CD4-positive, CD25-positive, alpha-beta regulatory T cell (primary cell): Measurements from ENCODE around the gene STMP1. TPM values are rescaled to one million over a fixed set of nuclear protein-coding genes. Genes with fewer than 3 reads are reported as not detected.
"Not testable (repeated sequence)": the region's sequence is repeated elsewhere in the genome, so short reads cannot be mapped to it uniquely, and the experiment has no call there.

Source experiments
- ATAC-seq, 2 donors: fragments of 150-1000 bp; cut with Tn5 transposase; one replicate each; pipeline ENCODE4 v1.10.0; 2021; ENCODE audit warnings: low read depth in 2 of 2, moderate number of reproducible peaks in 2 of 2, moderate library complexity in 1 of 2
- DNase-seq, 3 donors: peaks; one replicate each; pipeline versions ENCODE4 v3.0.0 to v3.0.0-alpha.2; 2012 to 2022; ENCODE audit warnings: mixed read lengths in 1 of 3
- H3K27ac ChIP-seq: one replicate; pipeline ENCODE4 v1.7.0; 2013; ENCODE audit warnings: mild to moderate bottlenecking, low read length; ENCODE audit not compliant: insufficient read depth, poor library complexity, severe bottlenecking
- H3K27me3 ChIP-seq: one replicate; pipeline ENCODE4 v1.7.0; 2013; ENCODE audit warnings: low read length; ENCODE audit not compliant: control insufficient read depth, insufficient read depth
- H3K36me3 ChIP-seq: one replicate; pipeline ENCODE4 v1.7.0; 2013; ENCODE audit warnings: mild to moderate bottlenecking, low read length, moderate library complexity; ENCODE audit not compliant: control insufficient read depth, insufficient read depth
- H3K4me1 ChIP-seq: 2 replicates; pipeline ENCODE4 v1.7.0; 2013; ENCODE audit warnings: mild to moderate bottlenecking, low read length; ENCODE audit not compliant: insufficient read depth, control insufficient read depth, poor library complexity, severe bottlenecking
- H3K4me3 ChIP-seq: one replicate; pipeline ENCODE4 v1.7.0; 2013; ENCODE audit warnings: low read depth, mild to moderate bottlenecking, low read length, moderate library complexity
- H3K9me3 ChIP-seq, 2 experiments: 1 replicate in 1 of 2; 2 replicates in 1 of 2; pipeline ENCODE4 v1.7.0; 2013; ENCODE audit warnings: low read length in 2 of 2, mild to moderate bottlenecking in 1 of 2, moderate library complexity in 1 of 2; ENCODE audit not compliant: control insufficient read depth in 2 of 2
- H3K27ac Mint-ChIP-seq, 3 donors: one replicate each; pipeline ENCODE4 v1.8.0; 2020 to 2022; ENCODE audit warnings: mild to moderate bottlenecking in 3 of 3, mixed read lengths in 3 of 3, moderate library complexity in 2 of 3
- H3K27me3 Mint-ChIP-seq: one replicate; pipeline ENCODE4 v1.8.0; 2022; ENCODE audit warnings: mild to moderate bottlenecking, mixed read lengths
- H3K36me3 Mint-ChIP-seq: one replicate; pipeline ENCODE4 v1.8.0; 2020; ENCODE audit warnings: mixed read lengths
- H3K4me1 Mint-ChIP-seq, 4 donors: one replicate each; pipeline ENCODE4 v1.8.0; 2020 to 2022; ENCODE audit warnings: mixed read lengths in 4 of 4, mild to moderate bottlenecking in 1 of 4
- H3K4me3 Mint-ChIP-seq, 4 donors: one replicate each; pipeline ENCODE4 v1.8.0; 2020 to 2022; ENCODE audit warnings: mild to moderate bottlenecking in 4 of 4, mixed read lengths in 4 of 4, moderate library complexity in 3 of 4
- H3K9me3 Mint-ChIP-seq, 7 donors: one replicate each; pipeline ENCODE4 v1.8.0; 2020 to 2022; ENCODE audit warnings: mixed read lengths in 7 of 7, mild to moderate bottlenecking in 3 of 7, moderate library complexity in 2 of 7
- polyA plus RNA-seq, 4 donors: library from polyadenylated mRNA; unstranded; fragments of 300-500 nt; fragmentation: Illumina TruSeq; gene quantifications; one replicate each; pipeline ENCODE4 v1.2.3, GENCODE V29; 2021
- total RNA-seq: library from RNA; stranded (reverse); gene quantifications from one replicate; pipeline ENCODE4 v1.2.3, GENCODE V29; 2022

Gene STMP1
- total and polyA plus RNA-seq, 5 donors from 2014 or later: 18.2 to 61.4 (median 53.8) TPM

DNA sequence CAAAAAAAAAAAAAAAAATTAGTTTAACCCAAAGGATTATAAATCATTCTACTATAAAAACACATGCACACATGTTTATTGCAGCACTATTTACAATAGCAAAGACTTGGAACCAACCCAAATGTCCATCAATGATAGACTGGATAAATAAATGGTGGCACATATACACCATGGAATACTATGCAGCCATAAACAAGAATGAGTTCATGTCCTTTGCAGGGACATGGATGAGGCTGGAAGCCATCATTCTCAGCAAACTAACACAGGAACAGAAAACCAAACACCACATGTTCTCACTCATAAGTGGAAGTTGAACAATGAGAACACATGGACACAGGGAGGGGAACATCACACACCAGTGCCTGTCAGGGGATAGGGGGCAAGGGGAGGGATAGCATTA, 22.6 kb upstream of the STMP1 start:
- H3K4me3 ChIP-seq, H3K9me3 Mint-ChIP-seq, ATAC-seq, H3K27ac ChIP-seq, H3K4me1 Mint-ChIP-seq, H3K4me1 ChIP-seq, DNase-seq, H3K4me3 Mint-ChIP-seq, H3K9me3 ChIP-seq, H3K27me3 ChIP-seq, H3K27me3 Mint-ChIP-seq: not testable (repeated sequence)
- H3K36me3 Mint-ChIP-seq: peaks cover 64% of the 10 kb centered on the region
- H3K36me3 ChIP-seq: peaks cover 80% of the 10 kb centered on the region
- H3K27ac Mint-ChIP-seq: peak overlapping the region in 2 of 3 donors; percentile 59 to 79

DNA sequence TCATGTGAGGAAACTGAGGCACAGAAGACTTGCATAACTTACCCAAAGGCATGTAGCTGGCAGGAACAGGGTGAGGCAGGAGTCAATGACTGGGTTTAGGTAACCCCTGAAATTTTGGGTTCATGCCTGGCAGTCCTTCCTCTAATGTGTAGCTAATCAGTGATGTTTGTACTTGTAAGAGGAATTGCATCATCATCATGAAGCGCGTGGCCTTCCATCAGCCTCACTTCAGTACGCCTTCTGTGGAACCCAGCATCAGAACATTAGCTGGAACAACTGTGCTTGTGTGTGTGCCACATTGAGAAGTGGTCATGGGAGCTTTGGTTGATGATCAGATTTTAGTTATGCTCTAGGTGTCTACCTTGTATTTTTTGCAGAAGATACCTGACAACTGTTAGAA, 18.2 kb upstream of the STMP1 start:
- no peaks in the 10 kb centered on the region for H3K9me3 ChIP-seq
- peaks cover 0 to 8% (median 3%) of the 10 kb centered on the region in 4 donors for H3K4me1 Mint-ChIP-seq
- DNase-seq (no peak), ATAC-seq (no peak)
- H3K4me1 ChIP-seq: no peaks in the 10 kb centered on the region
- no peak overlapping the region for H3K27ac ChIP-seq
- H3K9me3 Mint-ChIP-seq: peaks cover 0 to 1% (median 0%) of the 10 kb centered on the region in 7 donors
- peak overlapping the region in 1 of 3 donors; percentile 39 for H3K27ac Mint-ChIP-seq
- H3K36me3 Mint-ChIP-seq: peaks cover 43% of the 10 kb centered on the region
- H3K27me3 Mint-ChIP-seq: no peaks in the 10 kb centered on the region
- peaks cover 81% of the 10 kb centered on the region for H3K36me3 ChIP-seq
- H3K4me3 ChIP-seq: no peak overlapping the region
- H3K4me3 Mint-ChIP-seq: no peak overlapping the region
- H3K27me3 ChIP-seq: no peaks in the 10 kb centered on the region

DNA sequence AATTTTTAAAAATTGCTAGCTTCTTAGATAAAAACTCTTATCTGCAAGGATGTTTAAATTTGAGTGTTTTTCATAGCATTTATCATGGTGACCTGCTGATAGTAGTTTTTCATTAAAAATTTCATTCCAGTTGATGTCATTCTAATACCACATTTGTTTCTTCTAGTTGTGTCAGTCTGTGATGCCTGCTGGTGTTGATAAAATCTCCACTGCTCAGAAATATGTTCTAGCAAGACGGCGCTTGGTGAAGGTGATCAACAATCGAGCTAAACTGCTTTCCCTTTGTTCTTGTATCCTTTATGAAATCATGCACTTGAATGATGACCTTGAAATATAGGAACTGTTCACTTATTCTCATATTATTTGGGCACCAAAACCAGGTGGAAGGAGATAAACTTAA, 17.6 kb upstream of the STMP1 start:
- ATAC-seq: no peak
- Histone ChIP-seq H3K4me1 (no peaks in the 10 kb centered on the region), H3K36me3 (peaks cover 78% of the 10 kb centered on the region), H3K27me3 (no peaks in the 10 kb centered on the region), H3K27ac (no peak overlapping the region), H3K9me3 (no peaks in the 10 kb centered on the region), H3K4me3 (no peak overlapping the region)
- no peaks in the 10 kb centered on the region for H3K27me3 Mint-ChIP-seq
- peaks cover 39% of the 10 kb centered on the region for H3K36me3 Mint-ChIP-seq
- H3K4me3 Mint-ChIP-seq: no peak overlapping the region
- H3K27ac Mint-ChIP-seq: peak overlapping the region in 1 of 3 donors; percentile 39
- no peak for DNase-seq
- peaks cover 0 to 1% (median 0%) of the 10 kb centered on the region in 7 donors for H3K9me3 Mint-ChIP-seq
- peaks cover 0 to 8% (median 3%) of the 10 kb centered on the region in 4 donors for H3K4me1 Mint-ChIP-seq

DNA sequence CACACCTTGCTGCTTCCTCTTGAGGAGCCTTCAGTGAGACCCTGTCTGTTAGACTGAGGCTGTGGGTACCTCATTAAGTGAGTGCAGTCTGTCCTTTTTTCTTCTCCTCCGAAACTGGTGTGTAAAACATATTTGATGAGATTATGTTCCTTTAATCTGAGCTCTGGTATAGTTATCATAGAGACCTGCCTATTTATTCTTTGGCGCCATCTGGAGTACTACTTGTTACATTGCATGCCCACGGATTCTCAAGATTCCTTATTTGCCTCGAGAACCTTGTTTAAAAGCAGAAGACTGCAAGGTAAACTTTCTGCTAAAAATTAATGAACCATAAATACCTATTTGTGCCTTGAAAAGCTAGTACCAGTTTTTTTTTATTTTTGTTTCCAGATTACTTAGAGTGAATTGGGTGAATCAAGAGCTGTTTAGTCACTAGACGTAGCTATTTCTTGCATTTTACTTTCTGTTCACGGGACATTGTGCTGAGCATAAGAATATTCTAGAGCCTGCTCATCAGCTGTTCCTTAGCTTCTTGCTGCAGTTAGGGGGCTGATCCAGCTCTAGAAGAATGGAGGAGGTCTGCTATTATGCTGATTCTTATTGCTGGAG, 16.9 kb upstream of the STMP1 start:
- H3K27ac Mint-ChIP-seq: no peak overlapping the region
- DNase-seq (peak in 2 of 3 donors; percentile 46 to 67), ATAC-seq (peak; percentile 58 to 66)
- Histone ChIP-seq H3K27me3 (no peaks in the 10 kb centered on the region), H3K36me3 (peaks cover 71% of the 10 kb centered on the region), H3K4me1 (no peaks in the 10 kb centered on the region), H3K9me3 (no peaks in the 10 kb centered on the region), H3K27ac (no peak overlapping the region), H3K4me3 (no peak overlapping the region)
- H3K4me3 Mint-ChIP-seq: no peak overlapping the region
- peaks cover 0 to 8% (median 3%) of the 10 kb centered on the region in 4 donors for H3K4me1 Mint-ChIP-seq
- H3K36me3 Mint-ChIP-seq: peaks cover 37% of the 10 kb centered on the region
- H3K27me3 Mint-ChIP-seq: no peaks in the 10 kb centered on the region
- H3K9me3 Mint-ChIP-seq: peaks cover 0 to 1% (median 0%) of the 10 kb centered on the region in 7 donors

DNA sequence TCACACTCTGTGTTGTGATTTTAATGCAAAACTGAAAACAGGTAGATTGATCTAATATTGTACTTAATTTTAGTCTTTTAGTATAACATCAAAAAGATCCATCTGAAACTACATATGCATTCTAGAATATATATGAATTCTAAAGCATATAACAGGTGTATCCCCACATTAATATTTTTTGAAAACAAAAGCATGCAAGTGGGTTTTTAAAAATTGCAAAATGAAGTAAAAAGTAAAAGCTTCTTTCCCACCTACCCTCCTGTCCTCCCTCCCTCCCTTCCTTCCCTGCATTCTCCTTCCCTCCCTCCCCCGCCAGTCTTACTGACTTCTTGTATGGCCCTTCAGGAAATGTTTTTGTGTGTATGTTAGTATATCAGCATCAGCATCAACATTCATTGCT, 14.6 kb upstream of the STMP1 start:
- ATAC-seq (no peak), DNase-seq (no peak)
- H3K9me3 Mint-ChIP-seq: peaks cover 0 to 1% (median 0%) of the 10 kb centered on the region in 7 donors
- no peaks in the 10 kb centered on the region for H3K9me3 ChIP-seq
- H3K36me3 Mint-ChIP-seq: peaks cover 30% of the 10 kb centered on the region
- H3K4me1 Mint-ChIP-seq: peaks cover 0 to 8% (median 3%) of the 10 kb centered on the region in 4 donors
- H3K27ac Mint-ChIP-seq: no peak overlapping the region
- H3K4me3 Mint-ChIP-seq: no peak overlapping the region
- no peaks in the 10 kb centered on the region for H3K4me1 ChIP-seq
- H3K27ac ChIP-seq: no peak overlapping the region
- H3K36me3 ChIP-seq: peaks cover 54% of the 10 kb centered on the region
- no peaks in the 10 kb centered on the region for H3K27me3 Mint-ChIP-seq
- no peak overlapping the region for H3K4me3 ChIP-seq
- H3K27me3 ChIP-seq: no peaks in the 10 kb centered on the region

DNA sequence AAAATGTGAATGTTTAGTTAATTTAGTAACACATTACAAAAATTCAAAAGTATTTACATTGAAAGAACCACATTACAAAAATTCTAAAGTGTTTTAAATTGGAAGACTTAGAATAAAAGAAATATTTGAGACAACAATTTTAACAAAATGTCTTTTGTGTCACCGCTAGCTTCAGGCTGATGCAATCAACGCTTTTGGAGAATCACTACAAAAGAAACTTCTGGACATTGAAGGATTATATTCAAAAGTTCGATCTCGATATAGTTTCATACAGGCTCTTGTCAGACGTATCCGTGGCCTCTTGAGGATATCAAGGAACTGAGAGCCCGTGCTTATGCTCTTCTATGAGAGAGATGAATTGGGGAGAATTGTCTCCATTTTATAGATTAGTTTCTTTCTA, 14.1 kb upstream of the STMP1 start:
- Histone ChIP-seq H3K4me3 (no peak overlapping the region), H3K27me3 (no peaks in the 10 kb centered on the region), H3K36me3 (peaks cover 49% of the 10 kb centered on the region), H3K4me1 (no peaks in the 10 kb centered on the region), H3K9me3 (no peaks in the 10 kb centered on the region), H3K27ac (no peak overlapping the region)
- peaks cover 30% of the 10 kb centered on the region for H3K36me3 Mint-ChIP-seq
- H3K27me3 Mint-ChIP-seq: no peaks in the 10 kb centered on the region
- H3K4me1 Mint-ChIP-seq: peaks cover 0 to 8% (median 3%) of the 10 kb centered on the region in 4 donors
- no peak overlapping the region for H3K4me3 Mint-ChIP-seq
- H3K27ac Mint-ChIP-seq: no peak overlapping the region
- no peak for ATAC-seq
- peaks cover 0 to 1% (median 0%) of the 10 kb centered on the region in 7 donors for H3K9me3 Mint-ChIP-seq
- no peak for DNase-seq

DNA sequence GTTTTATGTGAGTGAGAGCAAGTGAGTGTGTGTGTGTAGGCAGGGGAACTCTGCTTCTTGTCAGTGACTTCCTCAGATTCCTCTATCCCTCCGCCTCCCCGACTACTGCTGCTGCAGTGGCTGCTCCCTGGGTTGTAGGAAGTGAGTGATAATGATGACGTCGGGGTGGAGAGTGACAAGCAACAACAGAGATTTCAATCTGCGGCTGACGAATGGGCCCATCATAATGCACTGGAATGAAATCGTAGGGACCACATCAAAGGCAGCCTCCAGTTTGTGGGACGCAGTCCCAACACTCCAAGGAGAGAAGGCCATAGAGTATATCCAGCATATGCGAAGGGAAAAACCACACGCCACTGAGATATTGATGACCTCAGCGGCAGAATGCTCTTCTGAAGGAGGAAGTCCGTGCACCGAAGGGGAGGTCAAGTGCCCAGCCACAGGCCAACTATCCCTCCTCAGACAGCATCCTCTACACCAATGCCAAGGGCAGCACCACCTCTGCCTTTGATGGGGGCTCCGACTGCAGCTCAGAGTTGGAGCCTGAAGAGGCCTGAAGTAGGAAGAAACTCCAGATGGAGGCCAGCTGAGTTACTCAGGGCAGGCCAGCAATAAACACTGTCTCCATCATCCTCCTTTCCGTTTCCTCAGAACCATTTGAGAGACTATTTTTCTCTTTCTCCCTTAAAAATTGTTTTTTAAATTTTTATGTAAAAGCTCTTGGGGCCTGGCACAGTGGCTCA, 11.3 kb upstream of the STMP1 start:
- Histone ChIP-seq H3K27me3 (no peaks in the 10 kb centered on the region), H3K27ac (no peak overlapping the region), H3K4me3 (no peak overlapping the region), H3K36me3 (peaks cover 28% of the 10 kb centered on the region), H3K4me1 (no peaks in the 10 kb centered on the region), H3K9me3 (no peaks in the 10 kb centered on the region)
- peak overlapping the region in 2 of 3 donors; percentile 37 to 71 for H3K27ac Mint-ChIP-seq
- no peaks in the 10 kb centered on the region for H3K4me1 Mint-ChIP-seq
- no peak overlapping the region for H3K4me3 Mint-ChIP-seq
- H3K36me3 Mint-ChIP-seq: peaks cover 17% of the 10 kb centered on the region
- H3K27me3 Mint-ChIP-seq: no peaks in the 10 kb centered on the region
- DNase-seq (no peak), ATAC-seq (no peak)
- no peaks in the 10 kb centered on the region for H3K9me3 Mint-ChIP-seq
